AG10803 (cell line): ENCODE data around the gene NEDD4L.

Experiments used
- DNase-seq: peaks from one replicate; pipeline ENCODE4 v3.0.0; 2010; ENCODE audit warnings: low read depth
- H3K4me3 ChIP-seq: 2 replicates; pipeline ENCODE4 v1.5.1; 2011; ENCODE audit warnings: mild to moderate bottlenecking, low read length, control low read depth
- CTCF ChIP-seq: conservative IDR thresholded peaks from 2 replicates; pipeline ENCODE4 v1.5.1; 2011; ENCODE audit warnings: mild to moderate bottlenecking, low read length, control low read depth, inconsistent platforms

Gene NEDD4L

GRCh38 chr18:58150772-58151171, 106.7 kb downstream of the NEDD4L start:
- DNase-seq: no peak
- H3K4me3 ChIP-seq: no peak overlapping the region
- TF ChIP-seq CTCF: no peak

- DNase-seq: no peak
- no peak overlapping the region for H3K4me3 ChIP-seq
- TF ChIP-seq CTCF: no peak
Observed at GRCh38 chr18:58152216-58152615, 108.2 kb downstream of the NEDD4L start.

- DNase-seq: no peak
- TF ChIP-seq CTCF: no peak
- no peak overlapping the region for H3K4me3 ChIP-seq
Observed at GRCh38 chr18:58152891-58153290, 108.9 kb downstream of the NEDD4L start.

GRCh38 chr18:58156516-58156915, 112.5 kb downstream of the NEDD4L start:
- H3K4me3 ChIP-seq: no peak overlapping the region
- no peak for TF ChIP-seq CTCF
- no peak for DNase-seq

- no peak overlapping the region for H3K4me3 ChIP-seq
- TF ChIP-seq CTCF: no peak
- no peak for DNase-seq
Observed at GRCh38 chr18:58157237-58157636, 113.2 kb downstream of the NEDD4L start.

- no peak overlapping the region for H3K4me3 ChIP-seq
- no peak for TF ChIP-seq CTCF
- no peak for DNase-seq
Observed at GRCh38 chr18:58158008-58158407, 114.0 kb downstream of the NEDD4L start.

GRCh38 chr18:58158459-58158858, 114.4 kb downstream of the NEDD4L start:
- no peak for TF ChIP-seq CTCF
- no peak overlapping the region for H3K4me3 ChIP-seq
- DNase-seq: no peak
